HG03520 (cell line): ENCODE measurements around the gene ZNF384.

Experiments
- ATAC-seq: cut with Tn5 transposase; IDR thresholded peaks from one replicate; pipeline ENCODE4 v1.9.1; 2021; ENCODE audit warnings: mild to moderate bottlenecking, moderate library complexity; ENCODE audit not compliant: unreplicated experiment

Gene ZNF384

GRCh38 chr12:6699259-6699988 lies 10.2 kb upstream of the ZNF384 start:
- no peak for ATAC-seq

DNA sequence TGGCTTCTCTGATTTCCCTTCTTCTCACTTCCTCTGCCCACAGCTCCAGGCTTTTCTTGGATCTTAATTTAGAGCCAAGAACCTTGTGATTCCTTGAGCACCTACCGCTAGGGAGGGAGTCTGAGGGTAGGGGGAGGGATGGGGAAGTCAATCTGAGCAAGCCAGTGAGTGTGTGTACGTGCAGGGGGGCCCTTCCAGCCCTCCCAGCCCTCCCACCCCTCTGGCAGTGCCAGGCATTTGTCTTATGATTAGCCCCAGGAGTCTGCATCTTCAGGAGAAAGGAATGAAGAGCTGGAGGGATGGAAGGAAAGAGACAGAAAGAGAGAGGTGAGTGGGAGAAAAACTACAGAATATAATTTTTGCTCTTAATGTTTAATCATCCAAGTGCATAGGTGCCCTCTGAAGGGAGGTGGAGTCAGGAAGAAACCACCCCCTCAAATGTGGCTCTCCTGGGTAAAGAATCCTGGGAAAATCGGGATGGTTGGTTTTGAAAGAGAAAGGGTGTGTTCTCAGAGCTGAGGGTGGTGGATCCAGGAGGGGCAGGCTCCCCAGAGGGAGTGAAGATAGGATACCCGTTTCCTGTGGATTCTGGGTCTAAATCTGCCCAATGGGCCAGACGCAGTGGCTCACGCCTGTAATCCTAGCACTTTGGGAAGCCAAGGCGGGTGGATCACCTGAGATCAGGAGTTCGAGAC lies 9.3 kb upstream of the ZNF384 start:
- ATAC-seq = no peak

DNA sequence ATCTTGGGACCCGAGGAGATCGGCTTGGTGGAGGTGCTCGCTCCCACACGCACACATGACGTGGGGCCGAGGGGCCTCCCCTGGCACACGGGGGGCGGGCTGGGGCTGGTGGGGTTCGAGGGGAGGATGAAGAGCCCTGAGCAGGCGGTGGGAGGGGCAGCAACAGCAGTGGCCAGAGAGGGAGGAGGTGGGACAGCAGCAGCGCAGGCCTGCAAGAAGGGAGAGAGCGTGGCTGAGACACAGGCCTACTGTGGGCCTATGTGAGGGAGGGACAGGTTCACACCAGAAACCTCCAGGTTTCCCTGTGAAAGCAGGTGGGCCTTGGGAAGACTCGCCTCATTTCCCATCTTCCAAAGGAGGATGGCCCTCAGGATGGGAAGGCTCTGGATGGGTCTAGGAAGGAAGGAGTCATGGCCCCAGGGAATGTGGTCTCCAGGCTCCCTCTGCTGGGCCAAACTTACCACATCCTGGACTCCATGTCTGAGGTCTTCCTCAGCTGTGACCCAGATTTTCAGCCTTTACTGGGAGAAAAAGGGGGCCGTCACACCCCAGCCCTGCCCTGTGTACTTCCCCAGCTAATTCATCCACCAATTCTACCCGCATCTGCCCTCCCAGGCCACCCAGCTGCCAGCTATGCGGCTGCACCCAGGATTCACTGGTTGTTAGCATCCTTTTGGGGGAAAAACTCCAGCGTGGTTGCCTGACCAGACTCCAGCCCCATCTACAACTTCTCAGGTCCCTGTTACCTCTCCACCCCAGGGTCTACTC lies 8.6 kb upstream of the ZNF384 start:
- ATAC-seq = no peak

DNA sequence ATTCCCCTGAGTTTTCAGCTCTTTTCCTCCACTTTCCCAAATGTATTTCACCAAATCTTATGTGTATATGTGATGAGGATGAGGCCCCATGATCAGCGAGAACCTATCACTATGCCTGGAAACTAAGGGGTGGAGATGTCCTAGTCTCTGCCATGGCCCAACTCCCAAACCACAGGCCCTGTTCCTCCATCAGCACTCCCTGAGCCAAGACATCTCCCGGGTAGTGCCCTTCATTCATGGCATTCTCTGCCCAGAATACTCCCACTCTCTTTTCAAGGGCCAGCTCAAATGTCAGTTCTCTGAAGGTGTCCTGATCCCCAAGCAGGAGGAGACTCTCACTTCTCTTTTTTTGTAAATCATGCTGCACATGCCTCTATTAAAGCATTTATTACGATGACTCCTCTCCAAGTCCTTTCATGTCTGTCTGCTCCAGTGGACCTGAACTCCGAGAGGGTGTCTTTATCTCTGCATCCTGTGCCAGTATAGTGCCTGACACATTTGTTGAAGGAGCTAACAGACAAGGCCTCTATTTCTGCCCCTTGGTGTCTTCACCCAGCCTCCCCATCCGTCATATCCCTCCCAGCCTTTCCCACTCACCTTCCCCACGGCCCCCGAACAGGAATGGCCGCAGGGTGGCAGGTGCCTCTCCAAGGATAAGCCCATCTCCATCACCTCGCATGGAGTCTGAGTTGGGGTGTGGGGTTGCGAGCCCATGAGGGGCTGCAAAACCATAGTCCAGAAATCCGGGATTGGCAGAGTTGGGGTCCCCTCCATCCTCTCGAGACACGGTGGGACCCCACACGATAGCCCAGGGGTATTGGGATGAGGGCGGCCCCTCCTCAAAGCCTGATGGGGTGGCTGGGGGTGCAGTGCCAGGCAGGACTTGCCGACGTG lies 7.8 kb upstream of the ZNF384 start:
- ATAC-seq = no peak

DNA sequence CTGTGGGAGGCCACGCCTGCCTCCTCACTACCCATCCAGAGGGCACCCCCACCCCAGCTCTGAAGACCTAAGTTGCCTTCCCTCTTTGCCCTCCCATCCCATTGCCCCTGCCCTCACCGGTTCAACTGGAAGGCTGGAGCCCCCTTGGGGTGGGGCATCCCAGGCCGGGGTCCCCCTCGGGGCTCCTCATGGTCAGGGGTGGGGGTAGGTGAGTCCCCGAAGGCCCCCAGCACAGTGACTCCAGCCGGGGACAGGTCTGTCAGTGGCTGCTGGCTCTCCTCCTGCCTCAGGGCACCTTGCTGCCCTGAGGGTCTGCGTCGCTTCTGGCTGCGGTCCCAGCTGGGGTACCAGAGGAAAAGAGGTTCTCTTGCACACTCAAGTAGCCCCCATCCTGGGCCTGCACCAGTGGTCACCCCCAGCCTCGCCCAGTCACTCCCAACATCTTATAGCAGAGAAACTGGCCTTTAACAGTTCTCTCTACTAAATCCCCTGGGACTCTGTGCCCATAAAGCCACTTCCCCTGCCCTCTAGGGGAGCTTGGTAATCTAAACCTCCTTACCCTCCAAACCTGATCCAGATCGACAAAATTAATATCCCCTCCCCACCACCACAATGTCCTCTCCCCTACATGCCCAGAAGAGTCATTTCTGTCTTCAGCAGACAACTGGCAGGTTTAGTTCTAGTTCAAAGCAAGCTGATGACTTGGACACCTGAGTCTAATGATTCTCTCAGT lies 6.3 kb upstream of the ZNF384 start:
- ATAC-seq = no peak

DNA sequence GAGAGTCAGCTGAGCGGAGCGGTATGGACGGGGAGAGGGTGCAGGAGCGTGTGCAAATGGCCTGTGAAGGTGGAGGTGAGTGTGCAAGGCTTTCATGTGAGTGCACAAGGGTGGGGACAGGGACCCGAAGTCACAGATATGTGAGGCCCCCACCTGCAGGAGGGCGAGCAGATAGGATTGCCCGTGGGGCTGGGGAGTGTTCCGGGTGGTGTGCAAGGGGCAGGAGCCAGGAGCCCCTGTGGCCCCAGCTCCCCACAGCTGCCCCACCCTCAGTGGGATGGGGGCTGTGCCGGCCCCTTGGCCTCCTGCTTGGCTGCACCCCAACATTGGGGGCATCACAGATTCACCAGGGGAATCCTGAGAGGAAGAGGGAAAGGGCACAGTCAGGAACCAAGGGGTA lies 5.5 kb upstream of the ZNF384 start:
- no peak for ATAC-seq

DNA sequence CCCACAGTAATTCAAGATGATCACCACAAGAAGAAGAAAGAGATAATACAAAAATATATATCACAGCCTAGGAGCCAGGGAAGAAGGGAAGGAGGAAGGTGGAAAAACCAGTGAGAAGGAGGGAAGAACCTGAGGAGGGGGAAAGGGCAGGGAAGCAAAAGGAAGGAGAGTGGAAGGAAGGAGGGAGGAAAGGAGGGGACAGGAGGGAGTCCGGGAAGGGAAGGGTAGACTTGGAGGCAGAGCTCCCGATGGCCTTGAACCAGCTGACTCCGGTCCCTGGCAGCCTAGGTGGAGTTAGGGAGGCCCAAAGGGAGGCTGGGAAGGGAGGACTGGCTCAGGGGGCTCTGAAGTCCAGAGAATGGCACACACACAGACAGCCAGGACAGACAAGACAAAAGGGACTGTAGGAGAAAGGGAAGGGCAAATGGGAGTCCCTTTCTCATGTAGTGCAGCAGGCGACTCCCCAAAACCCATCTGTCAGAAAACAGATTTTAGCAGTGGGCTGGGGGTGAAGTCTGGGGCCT lies 4.7 kb upstream of the ZNF384 start:
- ATAC-seq = no peak

- no peak for ATAC-seq
These were observed 3.7 kb upstream of the ZNF384 start for GRCh38 chr12:6692888-6693287.

DNA sequence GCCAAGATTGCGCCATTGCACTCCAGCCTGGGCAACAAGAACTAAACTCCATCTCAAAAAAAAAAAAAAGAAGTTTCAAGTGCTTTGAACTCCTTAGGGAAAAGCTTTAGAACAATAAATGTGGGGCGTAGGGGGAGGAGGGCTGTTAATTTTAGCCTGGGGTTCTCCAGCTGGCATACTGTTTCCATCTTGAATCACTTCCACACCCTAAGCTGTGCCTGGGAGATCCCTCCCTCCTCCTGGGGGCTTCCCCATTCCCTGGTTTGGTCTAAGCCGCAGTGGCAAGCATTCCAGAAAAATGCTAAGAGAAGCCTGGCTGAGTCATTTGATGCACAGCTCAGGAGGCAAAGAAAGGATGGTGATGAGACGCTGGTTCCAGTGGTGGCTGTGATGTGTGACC lies 2.3 kb upstream of the ZNF384 start:
- no peak for ATAC-seq

DNA sequence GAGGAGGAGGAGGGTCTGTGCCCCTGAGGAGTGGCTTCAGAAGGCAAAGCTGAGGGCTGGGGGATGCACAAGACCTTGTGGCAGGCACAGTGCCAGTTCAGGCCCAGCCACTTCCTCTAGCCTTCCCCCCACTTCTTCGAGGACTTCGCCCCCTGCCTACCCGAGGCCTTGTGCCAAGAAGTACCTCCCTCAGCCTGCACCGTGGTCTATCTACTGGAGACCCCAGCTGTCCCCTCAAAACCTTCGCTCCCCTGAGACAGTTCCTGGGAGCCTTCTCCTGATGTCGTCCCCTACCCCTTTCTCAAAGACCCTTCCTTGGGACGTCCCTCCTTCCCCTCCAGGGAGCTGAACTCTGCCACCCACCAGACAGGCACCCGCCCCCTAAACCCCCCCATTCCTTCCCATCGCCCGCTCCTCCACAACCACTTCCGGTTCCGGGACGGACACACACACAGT lies 604 bp downstream of the ZNF384 start:
- ATAC-seq = peak; percentile 7

GRCh38 chr12:6685814-6686213 lies 3.4 kb downstream of the ZNF384 start:
- no peak for ATAC-seq

GRCh38 chr12:6684609-6685008 lies 4.6 kb downstream of the ZNF384 start:
- no peak for ATAC-seq

DNA sequence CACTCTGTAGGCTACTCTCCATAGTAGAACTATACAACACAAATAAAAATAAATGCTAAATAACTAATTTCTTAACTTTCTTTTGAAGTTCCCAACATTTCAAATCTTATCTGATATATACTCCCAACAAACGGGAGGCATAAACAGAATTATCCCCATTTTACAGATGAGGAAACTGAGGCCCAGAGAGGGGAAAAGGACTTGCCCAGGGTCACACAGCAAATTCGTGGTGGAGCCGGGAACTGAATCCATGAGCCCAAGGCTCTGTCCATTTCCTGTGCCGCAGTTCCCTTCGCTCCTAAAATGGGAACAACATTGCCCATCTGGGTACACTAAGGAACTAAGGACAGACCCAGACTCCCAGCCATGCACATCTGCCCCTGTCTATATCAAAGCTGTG lies 12.2 kb downstream of the ZNF384 start:
- no peak for ATAC-seq

DNA sequence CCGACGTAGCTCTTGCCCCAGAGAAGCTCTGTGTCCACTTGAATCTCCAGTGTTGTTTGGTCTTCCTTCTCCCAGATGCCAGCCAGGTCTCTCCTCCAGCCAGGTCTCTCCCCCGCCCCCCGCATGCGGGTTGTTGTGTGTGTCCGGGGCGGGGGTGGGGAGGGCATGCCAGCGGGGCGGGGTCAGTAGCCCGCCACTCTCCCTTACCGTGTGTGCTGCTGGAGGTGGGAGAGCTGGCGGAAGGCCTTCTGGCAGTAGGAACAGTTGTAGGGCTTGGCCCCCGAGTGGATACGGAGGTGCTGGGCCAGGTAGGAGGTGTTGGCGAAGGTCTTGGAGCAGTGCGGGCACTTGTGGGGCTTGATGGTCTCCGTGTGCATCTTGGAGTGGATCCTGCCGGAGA lies 17.0 kb downstream of the ZNF384 start:
- no peak for ATAC-seq

GRCh38 chr12:6667559-6668210 lies 21.5 kb downstream of the ZNF384 start:
- no peak for ATAC-seq

DNA sequence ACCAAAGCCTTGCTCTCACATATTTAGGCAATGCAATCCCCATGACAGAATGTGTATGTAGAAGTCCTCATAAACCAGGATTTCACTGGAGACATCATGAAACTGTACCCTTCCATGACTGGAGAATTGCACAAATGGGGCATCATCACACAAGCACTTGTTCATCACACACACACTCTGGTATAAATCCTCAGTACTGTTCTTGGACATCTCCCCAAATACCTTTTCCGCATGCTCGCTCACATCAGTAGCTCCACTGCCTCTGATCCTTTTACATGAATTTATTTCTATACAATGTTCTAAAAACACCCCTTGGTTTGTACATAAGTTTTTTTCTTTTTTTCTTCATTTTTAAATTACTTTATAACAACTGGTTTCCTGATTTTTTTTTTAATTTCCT lies 23.0 kb downstream of the ZNF384 start:
- ATAC-seq = no peak

DNA sequence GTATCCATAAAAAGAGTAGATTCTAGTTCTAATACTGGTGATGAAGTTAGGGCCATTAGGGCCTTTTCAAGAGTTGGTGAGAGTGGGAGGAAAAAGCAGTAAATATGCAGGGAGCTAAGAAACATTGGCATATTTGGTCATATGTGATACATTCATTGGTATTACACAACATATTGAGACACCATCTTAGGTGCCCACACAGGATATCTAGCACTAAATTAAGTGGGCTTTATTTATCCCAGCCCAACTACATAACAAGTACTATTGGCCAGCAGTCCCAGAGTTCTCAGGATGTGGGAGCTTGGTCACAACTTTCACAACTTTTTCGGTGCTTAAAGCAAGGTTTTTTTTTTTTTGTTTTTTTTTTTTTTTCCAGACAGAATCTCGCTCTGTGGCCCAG lies 24.3 kb downstream of the ZNF384 start:
- no peak for ATAC-seq

DNA sequence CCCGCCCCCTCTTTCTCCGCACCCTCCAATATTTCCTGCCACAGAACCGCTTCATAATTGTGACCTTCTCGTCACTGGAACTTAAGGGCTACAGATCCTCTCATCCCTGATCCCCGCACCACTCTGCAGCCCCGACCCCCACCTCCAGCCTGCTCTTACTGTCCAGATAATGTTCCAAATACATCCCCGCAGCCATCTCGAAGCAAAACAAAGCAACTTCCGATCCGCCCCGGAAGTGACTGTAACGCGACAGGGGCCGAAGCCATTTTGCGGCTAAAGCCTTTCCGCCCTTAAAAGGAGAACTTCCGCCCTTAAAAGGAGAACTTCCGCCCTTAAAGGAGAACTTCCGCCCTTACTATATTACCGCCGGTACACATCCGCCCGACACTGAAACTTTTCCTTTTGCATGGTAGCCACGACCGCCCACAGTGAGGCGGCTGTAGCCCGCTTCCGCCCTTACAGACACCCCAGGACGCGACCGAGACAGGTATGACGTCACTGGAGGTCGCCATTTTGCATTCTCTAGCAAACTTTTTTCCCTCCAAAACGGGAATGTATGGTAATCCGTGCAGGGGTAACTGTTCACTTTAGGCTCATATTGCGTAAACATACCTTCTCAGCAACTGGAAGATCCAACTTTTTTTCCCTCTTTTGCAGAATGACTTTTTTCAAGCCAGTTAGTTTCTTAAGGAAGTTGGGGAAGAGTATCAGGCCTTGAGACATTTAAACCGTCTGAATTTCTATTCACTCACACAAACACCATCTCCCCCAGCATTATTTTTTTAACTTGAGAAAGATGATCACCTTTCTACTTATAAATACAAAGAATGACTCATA lies 26.1 kb downstream of the ZNF384 start, which contains the start of gene ING4:
TSS of gene ING4 (minus strand) at position 214 of the 837 bp plus-strand sequence. CDS start at position 196, 18 bp downstream.
- peak; percentile 95 for ATAC-seq

DNA sequence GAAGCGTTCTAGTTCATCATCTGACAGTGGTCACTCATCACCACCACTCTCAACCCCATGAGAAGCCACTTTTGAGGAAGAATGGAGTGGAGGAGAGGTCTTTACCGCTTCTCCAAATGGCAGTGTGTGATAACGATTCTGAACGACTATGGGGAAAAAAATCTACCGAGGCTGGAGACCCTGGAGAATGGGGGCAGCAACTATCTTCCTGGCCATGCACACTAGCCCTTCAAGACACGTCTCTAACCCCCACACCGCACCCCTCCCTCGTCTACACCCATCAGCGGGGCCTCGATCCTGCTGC lies 26.6 kb downstream of the ZNF384 start:
- ATAC-seq = peak; percentile 27
